Heart left ventricle (tissue), 13 donors: ENCODE data around the gene ECM1.

ENCODE experiments used
- CTCF ChIP-seq, 12 donors: fragments of 200-600 bp; sonication (generic) in 4 of 12; IDR thresholded peaks; one replicate each; pipeline versions ENCODE4 v1.5.0 to v1.8.0; 2018 to 2022; ENCODE audit warnings: antibody characterized with exemption in 12 of 12, mild to moderate bottlenecking in 5 of 12
- POLR2A ChIP-seq, 2 donors: fragments of 450-650 bp; IDR thresholded peaks; one replicate each; pipeline ENCODE4 v1.6.1; 2017; ENCODE audit warnings: antibody characterized with exemption in 2 of 2, mild to moderate bottlenecking in 2 of 2, moderate library complexity in 2 of 2
- donor health status: ischemic (EF 13 %, LVEDD 7.1; RV severe dilation, severe dysfunction).
- donor health status: DM: no; HTN: yes; CAD: no.
- donor health status: DM: no; HTN: no; CAD: no.
- donor health status: ischemic (EF 25% LVEDD 6.9; RV normal size, moderate dysfunction).
- donor health status: ischemic (EF 25% LVEDD 5.7; RV mildly dilated, moderate dysfunction).
- donor health status: ischemic (EF 35%, LVEDD 5.7; RV mildly dilated, moderate dysfunction).
- donor health status: nonischemic (EF 11% LVEDD 7.7; RV severe dilation, severe dysfunction).
- donor health status: DM: yes; HTN: yes; CAD: no.
- donor health status: PGD.
- donor health status: ischemic (EF 29% LVEDD 5.4; RV normal size, mild dysfunction).
- donor health status: nonischemic (EF 23%, LVEDD 6.1; RV moderate dilation, normal function).

- TF ChIP-seq POLR2A (IDR thresholded peaks at IDR 0.05) (no peak), CTCF (IDR thresholded peaks at IDR 0.05) (no peak)
Observed at GRCh38 chr1:150498342-150498741, 9.6 kb upstream of the ECM1 start.
